NK-92 treated with Interleukin-12 subunit alpha and Interleukin-12 subunit beta, amount 100 ng/mL, for 24 hours (cell line): ENCODE results near the gene SPHK2.
A peak's percentile ranks its signal among the peaks of the same experiment; 100 is the strongest.
"Not testable (repeated sequence)": the region's sequence is repeated elsewhere in the genome, so short reads cannot be mapped to it uniquely, and the experiment has no call there.

Source experiments
- DNase-seq: peaks from one replicate; lab custom pipeline; 2025; lab: John Stamatoyannopoulos, UW

Gene SPHK2

GRCh38 chr19:48660852-48661710 lies 41.8 kb downstream of the SPHK2 start:
- DNase-seq, result peak; percentile 74

- DNase-seq, result no peak
Observed at GRCh38 chr19:48661711-48662090, 42.4 kb downstream of the SPHK2 start.

GRCh38 chr19:48663667-48664066 lies 44.4 kb downstream of the SPHK2 start:
- DNase-seq, result no peak

DNA sequence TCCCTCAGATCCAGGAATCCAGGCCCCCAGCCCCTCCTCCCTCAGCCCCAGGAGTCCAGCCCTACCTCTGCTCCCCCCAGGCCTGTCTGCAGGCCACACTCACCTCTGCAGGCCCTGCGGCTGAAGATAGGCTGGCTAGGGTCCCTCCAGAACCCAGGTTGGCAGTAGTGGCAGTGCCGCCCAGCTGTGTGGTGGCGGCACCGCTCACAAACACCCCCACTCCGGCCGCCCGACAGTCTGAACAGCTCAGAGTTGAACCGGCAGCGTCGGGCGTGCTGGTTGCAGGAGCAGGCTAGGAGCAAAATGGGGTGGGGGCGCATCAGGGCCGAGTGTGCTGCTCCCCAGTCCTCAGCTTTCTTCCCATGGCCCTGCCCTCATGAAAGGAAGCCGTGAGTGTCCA lies 45.2 kb downstream of the SPHK2 start:
- no peak for DNase-seq

DNA sequence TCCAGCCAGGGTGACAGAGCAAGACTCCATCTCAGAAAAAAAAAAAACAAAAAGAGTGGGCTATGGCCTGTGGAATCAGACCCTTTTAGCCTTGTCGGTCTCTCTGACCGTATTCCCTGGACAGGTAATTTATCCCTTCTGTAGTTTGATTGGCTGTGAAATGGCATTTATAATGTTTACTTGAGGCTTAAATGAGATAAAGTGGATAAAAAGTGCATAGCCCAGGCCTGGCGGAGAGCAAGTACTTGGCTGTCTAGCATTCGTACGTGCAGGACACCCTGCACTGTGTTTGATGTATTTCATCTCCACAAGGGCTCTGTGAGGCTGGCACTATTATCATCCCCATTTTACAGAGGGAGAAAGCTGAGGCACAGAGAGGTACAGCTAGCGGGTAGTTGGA lies 46.5 kb downstream of the SPHK2 start:
- DNase-seq, result no peak

DNA sequence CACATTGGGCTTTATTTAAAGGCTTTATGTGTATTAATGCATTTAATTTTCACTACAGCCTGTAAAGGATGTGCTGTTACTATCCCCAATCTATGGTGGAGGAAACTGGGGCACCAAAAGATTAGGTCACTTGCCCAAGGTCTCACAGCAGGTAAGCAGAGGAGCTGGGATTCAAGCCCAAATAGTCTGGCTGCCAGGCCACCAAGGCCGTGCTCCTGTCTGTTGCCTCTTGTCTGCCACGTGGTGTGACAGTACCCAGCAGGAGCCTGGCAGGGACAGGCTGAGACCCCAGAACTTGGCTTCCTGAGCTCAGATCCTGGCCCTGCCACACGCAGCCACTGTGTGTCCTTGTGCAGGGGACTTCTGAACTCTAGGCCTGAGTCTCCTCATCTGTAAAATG lies 49.0 kb downstream of the SPHK2 start:
- DNase-seq, result no peak

- no peak for DNase-seq
Observed at GRCh38 chr19:48668761-48669160, 49.5 kb downstream of the SPHK2 start.

- no peak for DNase-seq
Observed at GRCh38 chr19:48669903-48670668, 50.8 kb downstream of the SPHK2 start.

DNA sequence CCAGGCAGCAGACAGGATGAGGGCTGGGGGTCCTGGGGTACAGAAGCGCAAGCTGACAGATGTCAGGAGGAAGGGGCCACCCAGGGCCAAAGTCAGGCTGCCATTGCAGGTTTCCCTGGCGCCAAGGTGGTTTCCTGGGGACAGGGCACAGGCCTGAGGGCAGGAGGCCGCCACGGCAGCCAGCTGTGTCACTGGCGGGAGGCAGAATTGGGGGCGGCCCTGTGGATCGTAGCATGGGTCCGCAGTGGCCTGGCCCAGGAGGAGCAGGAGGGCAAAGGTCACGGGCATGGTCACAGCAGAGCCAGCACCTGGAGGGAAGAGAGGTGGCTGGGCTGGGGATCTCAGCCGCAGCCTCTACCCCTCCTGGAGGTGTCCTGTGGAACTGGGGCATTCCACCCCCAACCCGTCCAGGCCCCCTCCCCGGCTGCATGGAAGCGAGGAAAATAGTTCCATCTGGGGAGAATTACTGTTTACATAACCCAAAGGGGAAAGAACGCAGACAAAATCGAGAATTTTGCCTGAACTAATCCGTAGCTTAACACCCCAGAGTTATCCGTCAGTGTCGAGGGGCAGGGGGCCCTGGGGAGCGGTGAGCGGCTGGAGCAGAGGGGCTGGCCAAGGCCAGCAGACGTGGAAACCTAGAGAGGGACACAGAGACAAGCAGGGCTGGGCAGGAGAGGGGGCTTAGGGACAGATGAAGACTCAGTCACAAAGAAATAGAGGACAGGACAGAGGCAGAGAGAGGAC lies 51.6 kb downstream of the SPHK2 start:
- no peak for DNase-seq

DNA sequence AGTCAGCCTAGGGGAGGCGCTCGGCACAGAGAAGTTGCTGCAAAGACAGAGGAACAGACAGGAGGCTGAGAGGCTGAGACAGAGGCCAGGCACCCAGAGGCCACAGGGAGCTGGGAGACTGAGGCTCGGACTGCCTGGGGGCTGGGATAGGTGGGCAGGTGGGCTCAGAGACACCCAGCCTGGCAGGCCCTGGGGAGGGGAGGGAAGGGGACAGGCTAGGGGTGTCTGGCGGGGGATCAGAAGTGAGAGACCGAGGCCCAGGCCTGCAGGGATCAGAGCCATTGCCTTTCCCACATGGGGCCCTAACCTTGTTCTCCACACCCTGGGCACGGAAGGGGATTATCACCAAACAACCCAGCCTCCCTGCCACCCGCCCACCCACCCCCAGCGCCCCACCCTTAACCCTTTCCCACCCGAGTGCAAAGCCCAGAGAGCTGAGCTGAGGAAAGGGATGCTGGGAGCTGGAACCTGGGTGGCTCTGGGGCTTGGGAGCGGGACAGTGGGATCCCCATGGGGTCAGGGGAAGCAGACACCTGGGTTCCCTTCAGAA lies 52.2 kb downstream of the SPHK2 start:
- no peak for DNase-seq

GRCh38 chr19:48672994-48673393 lies 53.7 kb downstream of the SPHK2 start, which contains the start of gene NTN5:
NTN5 (minus strand) TSS chr19:48673017; CDS start chr19:48670986, 2,031 bp downstream.
- DNase-seq, result no peak

- no peak for DNase-seq
Observed at GRCh38 chr19:48673436-48674100, 54.3 kb downstream of the SPHK2 start.

DNA sequence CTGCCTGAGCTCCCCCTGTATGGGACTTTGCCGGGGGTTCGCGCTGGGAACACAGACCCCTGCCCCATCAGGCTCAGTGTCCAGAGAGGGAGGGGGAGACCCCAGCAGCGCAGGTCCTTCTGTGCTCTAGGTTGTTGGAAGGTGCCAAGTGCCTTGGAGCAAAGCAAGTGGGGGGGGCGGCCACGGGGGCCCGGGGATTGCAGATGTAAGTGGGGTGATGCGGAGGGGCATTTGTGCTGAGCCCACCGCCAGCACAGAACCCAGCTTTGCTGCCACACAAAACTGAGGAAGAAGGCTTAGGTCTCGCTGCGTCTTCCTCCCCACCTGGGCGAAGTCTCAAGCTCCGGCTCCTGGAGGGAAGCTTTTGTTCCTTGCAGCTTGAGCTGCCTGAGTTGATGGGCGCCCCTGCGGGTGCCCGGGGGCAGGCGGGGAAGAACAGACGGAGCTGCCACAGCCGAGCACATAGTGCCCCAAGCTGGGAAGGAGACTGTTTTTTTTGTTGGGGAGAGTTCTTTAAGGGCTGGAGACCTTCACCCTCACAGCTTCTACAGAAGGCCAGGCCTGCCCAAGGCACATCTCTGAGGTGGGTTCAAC lies 55.0 kb downstream of the SPHK2 start:
- DNase-seq, result no peak

- peak; percentile 39 for DNase-seq
Observed at GRCh38 chr19:48674921-48675824, 55.9 kb downstream of the SPHK2 start.

DNA sequence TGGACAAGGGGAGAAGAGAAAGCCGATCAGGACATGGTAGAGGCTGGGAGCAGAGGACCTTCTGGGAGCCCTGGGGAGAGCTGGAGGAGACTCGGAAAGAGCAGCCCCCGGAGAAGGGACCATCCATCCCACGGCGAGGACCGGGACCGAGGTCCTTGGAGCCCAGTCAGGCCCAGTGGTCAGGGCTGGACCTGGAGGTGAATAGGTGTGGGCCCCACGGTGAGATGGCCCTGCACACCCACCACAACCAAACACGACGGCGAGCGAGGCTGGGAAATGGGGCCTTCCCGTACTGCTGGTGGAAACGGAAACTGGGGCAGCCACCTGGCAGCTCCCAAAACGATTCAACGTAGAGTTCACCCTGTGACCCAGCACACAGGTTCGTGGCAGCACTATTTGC lies 57.2 kb downstream of the SPHK2 start:
- no peak for DNase-seq

- no peak for DNase-seq
Observed at GRCh38 chr19:48676887-48677286, 57.6 kb downstream of the SPHK2 start.

- DNase-seq, result no peak
Observed at GRCh38 chr19:48678201-48678600, 58.9 kb downstream of the SPHK2 start.

DNA sequence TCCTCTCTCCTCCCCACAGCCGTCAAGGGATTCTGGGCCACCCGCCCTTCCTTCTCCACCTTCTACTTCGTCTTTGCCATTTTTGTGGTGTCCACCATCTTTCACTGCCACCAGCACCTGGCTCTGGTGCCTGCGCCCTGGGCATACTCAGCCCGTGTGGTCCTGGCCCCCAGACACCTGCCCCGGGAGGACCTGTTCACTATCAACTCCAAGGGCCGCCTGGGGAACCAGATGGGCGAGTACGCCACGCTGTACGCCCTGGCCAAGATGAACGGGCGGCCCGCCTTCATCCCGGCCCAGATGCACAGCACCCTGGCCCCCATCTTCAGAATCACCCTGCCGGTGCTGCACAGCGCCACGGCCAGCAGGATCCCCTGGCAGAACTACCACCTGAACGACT lies 60.7 kb downstream of the SPHK2 start:
- DNase-seq, result not testable (repeated sequence)
